ENCODE data around the gene ACAP2. TPM values are rescaled to one million over a fixed set of nuclear protein-coding genes. Genes with fewer than 3 reads are reported as not detected.

ACAP2 gene
- polyA plus RNA-seq, 1 donor from 2014 or later: 88.7 TPM

DNA sequence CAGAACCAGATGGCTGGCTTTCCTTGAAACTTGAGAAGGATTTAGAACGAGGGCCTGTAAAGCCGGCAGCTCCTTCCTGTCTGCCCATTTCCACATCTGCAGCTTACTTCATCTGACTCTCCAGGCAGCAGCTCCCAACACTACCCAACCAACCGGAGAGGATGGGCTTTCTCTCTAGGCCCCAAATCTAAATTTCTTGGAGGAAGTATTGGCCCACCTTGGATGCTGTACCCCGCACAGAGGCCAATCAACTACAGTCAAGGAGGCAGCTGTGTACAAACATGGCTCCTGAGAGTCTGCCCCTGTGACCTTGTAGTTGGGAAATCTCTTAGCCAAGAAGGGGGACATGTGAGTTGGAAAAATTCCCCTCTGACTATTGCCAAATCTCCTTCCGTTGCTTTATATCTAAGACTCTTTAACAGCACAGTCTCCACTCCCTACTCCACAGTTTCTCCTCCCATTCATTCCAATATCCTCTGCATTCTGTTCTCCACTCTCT lies 8.0 kb upstream of the ACAP2 start:
- TF ChIP-seq EZH2 (IDR thresholded peaks at IDR 0.05; ENCODE audit: borderline replicate concordance, insufficient read depth, low read length, poor library complexity, severe bottlenecking) (no peak), POLR2AphosphoS5 (IDR thresholded peaks at IDR 0.05) (no peak), MXI1 (conservative IDR thresholded peaks at IDR 0.05; ENCODE audit: poor library complexity, severe bottlenecking) (no peak)
- Histone ChIP-seq H4K20me1 (ENCODE audit: insufficient read depth) (no peaks in the 10 kb centered on the region), H3K9ac (ENCODE audit: low read length) (no peak overlapping the region), H3K4me3 (ENCODE audit: low read length) (no peak overlapping the region), H3F3A (ENCODE audit: insufficient read depth, low read length, poor library complexity, severe bottlenecking) (no peaks in the 10 kb centered on the region), H2AFZ (ENCODE audit: low read depth, low read length) (no peak overlapping the region), H3K27ac (ENCODE audit: low read length) (no peak overlapping the region), H3K79me2 (replicated peaks; ENCODE audit: insufficient read depth, low read length) (no peaks in the 10 kb centered on the region), H3K36me3 (ENCODE audit: insufficient read depth, low read length) (no peaks in the 10 kb centered on the region), H3K4me2 (ENCODE audit: low read length) (no peak overlapping the region), H3K9me2 (ENCODE audit: insufficient read depth, low read length) (no peaks in the 10 kb centered on the region), H3K27me3 (ENCODE audit: insufficient read depth, low read depth, low read length) (no peaks in the 10 kb centered on the region), H3K9me3 (ENCODE audit: low read length) (no peaks in the 10 kb centered on the region)

DNA sequence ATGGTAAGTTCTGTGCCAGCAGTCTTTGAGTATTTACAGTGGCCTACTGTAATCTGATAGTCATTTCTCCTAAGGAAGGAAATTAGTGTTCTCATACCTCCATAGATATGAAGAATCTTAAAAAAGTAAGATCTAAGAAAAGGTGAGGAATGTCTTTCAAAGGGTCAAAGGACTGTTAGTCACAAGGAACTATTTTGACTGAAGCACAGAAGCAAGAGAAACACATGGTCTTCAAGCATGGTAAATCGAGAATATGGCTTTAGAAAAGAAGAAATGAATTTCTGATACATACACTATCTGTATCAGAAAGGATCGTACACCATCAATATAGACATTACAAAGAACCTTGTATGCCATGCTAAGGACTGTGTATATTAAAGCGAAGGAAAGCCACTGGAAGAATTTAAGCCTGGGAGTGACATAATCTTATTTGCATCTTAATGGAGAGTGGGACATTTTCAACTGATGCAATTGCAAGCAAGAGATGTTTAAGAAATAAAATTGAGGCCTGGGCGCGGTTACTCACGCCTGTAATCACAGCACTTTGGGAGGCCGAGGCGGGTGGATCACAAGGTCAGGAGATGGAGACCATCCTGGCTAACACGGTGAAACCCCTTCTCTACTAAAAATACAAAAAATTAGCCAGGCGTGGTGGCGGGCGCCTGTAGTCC lies 5.5 kb upstream of the ACAP2 start:
- TF ChIP-seq, protein P1, sequence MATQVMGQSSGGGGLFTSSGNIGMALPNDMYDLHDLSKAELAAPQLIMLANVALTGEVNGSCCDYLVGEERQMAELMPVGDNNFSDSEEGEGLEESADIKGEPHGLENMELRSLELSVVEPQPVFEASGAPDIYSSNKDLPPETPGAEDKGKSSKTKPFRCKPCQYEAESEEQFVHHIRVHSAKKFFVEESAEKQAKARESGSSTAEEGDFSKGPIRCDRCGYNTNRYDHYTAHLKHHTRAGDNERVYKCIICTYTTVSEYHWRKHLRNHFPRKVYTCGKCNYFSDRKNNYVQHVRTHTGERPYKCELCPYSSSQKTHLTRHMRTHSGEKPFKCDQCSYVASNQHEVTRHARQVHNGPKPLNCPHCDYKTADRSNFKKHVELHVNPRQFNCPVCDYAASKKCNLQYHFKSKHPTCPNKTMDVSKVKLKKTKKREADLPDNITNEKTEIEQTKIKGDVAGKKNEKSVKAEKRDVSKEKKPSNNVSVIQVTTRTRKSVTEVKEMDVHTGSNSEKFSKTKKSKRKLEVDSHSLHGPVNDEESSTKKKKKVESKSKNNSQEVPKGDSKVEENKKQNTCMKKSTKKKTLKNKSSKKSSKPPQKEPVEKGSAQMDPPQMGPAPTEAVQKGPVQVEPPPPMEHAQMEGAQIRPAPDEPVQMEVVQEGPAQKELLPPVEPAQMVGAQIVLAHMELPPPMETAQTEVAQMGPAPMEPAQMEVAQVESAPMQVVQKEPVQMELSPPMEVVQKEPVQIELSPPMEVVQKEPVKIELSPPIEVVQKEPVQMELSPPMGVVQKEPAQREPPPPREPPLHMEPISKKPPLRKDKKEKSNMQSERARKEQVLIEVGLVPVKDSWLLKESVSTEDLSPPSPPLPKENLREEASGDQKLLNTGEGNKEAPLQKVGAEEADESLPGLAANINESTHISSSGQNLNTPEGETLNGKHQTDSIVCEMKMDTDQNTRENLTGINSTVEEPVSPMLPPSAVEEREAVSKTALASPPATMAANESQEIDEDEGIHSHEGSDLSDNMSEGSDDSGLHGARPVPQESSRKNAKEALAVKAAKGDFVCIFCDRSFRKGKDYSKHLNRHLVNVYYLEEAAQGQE (IDR thresholded peaks at IDR 0.05; ENCODE audit: borderline replicate concordance): no peak
- H3K9me2 ChIP-seq (ENCODE audit: insufficient read depth, low read length): no peaks in the 10 kb centered on the region
- H3K9ac ChIP-seq (ENCODE audit: low read length): no peak overlapping the region
- H3K27me3 ChIP-seq (ENCODE audit: insufficient read depth, low read depth, low read length): no peaks in the 10 kb centered on the region
- no peaks in the 10 kb centered on the region for H3F3A ChIP-seq (ENCODE audit: insufficient read depth, low read length, poor library complexity, severe bottlenecking)
- no peak overlapping the region for H3K27ac ChIP-seq (ENCODE audit: low read length)
- H3K4me3 ChIP-seq (ENCODE audit: low read length): no peak overlapping the region
- no peaks in the 10 kb centered on the region for H3K36me3 ChIP-seq (ENCODE audit: insufficient read depth, low read length)
- H3K79me2 ChIP-seq (replicated peaks; ENCODE audit: insufficient read depth, low read length): no peaks in the 10 kb centered on the region
- H4K20me1 ChIP-seq (ENCODE audit: insufficient read depth): no peaks in the 10 kb centered on the region
- no peak overlapping the region for H2AFZ ChIP-seq (ENCODE audit: low read depth, low read length)
- no peak overlapping the region for H3K4me2 ChIP-seq (ENCODE audit: low read length)
- no peaks in the 10 kb centered on the region for H3K9me3 ChIP-seq (ENCODE audit: low read length)

DNA sequence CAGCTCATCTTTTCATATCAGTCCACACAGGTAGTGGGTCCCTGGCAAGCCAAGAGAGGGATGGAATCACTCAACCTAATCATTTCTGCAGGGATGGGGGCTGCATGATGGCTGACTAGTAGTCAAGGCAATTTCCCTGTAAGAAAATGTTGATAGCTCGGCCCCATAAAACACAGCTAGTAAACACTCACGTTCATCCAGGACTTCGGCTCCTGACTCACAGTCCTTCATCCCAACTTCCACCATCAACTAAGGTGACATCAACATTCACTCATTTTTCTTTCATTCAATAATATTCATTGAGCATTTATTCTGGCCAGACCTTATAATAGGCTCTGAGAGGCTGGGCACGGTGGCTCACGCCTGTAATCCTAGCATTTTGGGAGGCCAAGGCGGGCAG lies 4.4 kb upstream of the ACAP2 start:
- Histone ChIP-seq H3K9me3 (ENCODE audit: low read length) (no peaks in the 10 kb centered on the region), H3K27ac (ENCODE audit: low read length) (no peak overlapping the region), H3F3A (ENCODE audit: insufficient read depth, low read length, poor library complexity, severe bottlenecking) (no peaks in the 10 kb centered on the region), H3K27me3 (ENCODE audit: insufficient read depth, low read depth, low read length) (no peaks in the 10 kb centered on the region), H3K4me2 (ENCODE audit: low read length) (no peak overlapping the region), H3K79me2 (replicated peaks; ENCODE audit: insufficient read depth, low read length) (no peaks in the 10 kb centered on the region), H3K9ac (ENCODE audit: low read length) (no peak overlapping the region), H3K4me3 (ENCODE audit: low read length) (no peak overlapping the region), H4K20me1 (ENCODE audit: insufficient read depth) (no peaks in the 10 kb centered on the region), H2AFZ (ENCODE audit: low read depth, low read length) (no peak overlapping the region), H3K9me2 (ENCODE audit: insufficient read depth, low read length) (no peaks in the 10 kb centered on the region), H3K36me3 (ENCODE audit: insufficient read depth, low read length) (no peaks in the 10 kb centered on the region)
- TF ChIP-seq TAF1 (IDR thresholded peaks at IDR 0.05; ENCODE audit: low read depth): no peak
- TF ChIP-seq MXI1 (conservative IDR thresholded peaks at IDR 0.05; ENCODE audit: poor library complexity, severe bottlenecking): no peak
- no peak for TF ChIP-seq EP300 (conservative IDR thresholded peaks at IDR 0.05; ENCODE audit: poor library complexity, severe bottlenecking)
- no peak for TF ChIP-seq RAD21 (conservative IDR thresholded peaks at IDR 0.05)
- TF ChIP-seq EZH2 (IDR thresholded peaks at IDR 0.05; ENCODE audit: borderline replicate concordance, insufficient read depth, low read length, poor library complexity, severe bottlenecking): no peak
- no peak for TF ChIP-seq SMC3 (conservative IDR thresholded peaks at IDR 0.05; ENCODE audit: poor library complexity)
- TF ChIP-seq, protein P2, sequence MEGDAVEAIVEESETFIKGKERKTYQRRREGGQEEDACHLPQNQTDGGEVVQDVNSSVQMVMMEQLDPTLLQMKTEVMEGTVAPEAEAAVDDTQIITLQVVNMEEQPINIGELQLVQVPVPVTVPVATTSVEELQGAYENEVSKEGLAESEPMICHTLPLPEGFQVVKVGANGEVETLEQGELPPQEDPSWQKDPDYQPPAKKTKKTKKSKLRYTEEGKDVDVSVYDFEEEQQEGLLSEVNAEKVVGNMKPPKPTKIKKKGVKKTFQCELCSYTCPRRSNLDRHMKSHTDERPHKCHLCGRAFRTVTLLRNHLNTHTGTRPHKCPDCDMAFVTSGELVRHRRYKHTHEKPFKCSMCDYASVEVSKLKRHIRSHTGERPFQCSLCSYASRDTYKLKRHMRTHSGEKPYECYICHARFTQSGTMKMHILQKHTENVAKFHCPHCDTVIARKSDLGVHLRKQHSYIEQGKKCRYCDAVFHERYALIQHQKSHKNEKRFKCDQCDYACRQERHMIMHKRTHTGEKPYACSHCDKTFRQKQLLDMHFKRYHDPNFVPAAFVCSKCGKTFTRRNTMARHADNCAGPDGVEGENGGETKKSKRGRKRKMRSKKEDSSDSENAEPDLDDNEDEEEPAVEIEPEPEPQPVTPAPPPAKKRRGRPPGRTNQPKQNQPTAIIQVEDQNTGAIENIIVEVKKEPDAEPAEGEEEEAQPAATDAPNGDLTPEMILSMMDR (IDR thresholded peaks at IDR 0.05; ENCODE audit: poor library complexity, severe bottlenecking): no peak
- TF ChIP-seq, protein P1 (IDR thresholded peaks at IDR 0.05; ENCODE audit: borderline replicate concordance): no peak
